ENCODE data around the gene LRRC1.
"Not testable (repeated sequence)": the region's sequence is repeated elsewhere in the genome, so short reads cannot be mapped to it uniquely, and the experiment has no call there.

Gene LRRC1

GRCh38 chr6:53793318-53794136 is 1.3 kb upstream of the LRRC1 start:
- peak; percentile 23 for DNase-seq

- peak; percentile 53 for DNase-seq
Measured at GRCh38 chr6:53794137-53794719, 577 bp upstream of the LRRC1 start.

GRCh38 chr6:53795340-53795701 is 516 bp downstream of the LRRC1 start:
- DNase-seq, result no peak

GRCh38 chr6:53795702-53796450 is 1.1 kb downstream of the LRRC1 start:
- DNase-seq, result no peak

GRCh38 chr6:53796451-53796780 is 1.6 kb downstream of the LRRC1 start:
- no peak for DNase-seq

GRCh38 chr6:53796791-53797190 is 2.0 kb downstream of the LRRC1 start:
- DNase-seq, result no peak

- DNase-seq, result no peak
Measured at GRCh38 chr6:53797304-53797703, 2.5 kb downstream of the LRRC1 start.

- no peak for DNase-seq
Measured at GRCh38 chr6:53799340-53799739, 4.5 kb downstream of the LRRC1 start.

GRCh38 chr6:53801022-53801421 is 6.2 kb downstream of the LRRC1 start:
- DNase-seq, result no peak

GRCh38 chr6:53802582-53802981 is 7.8 kb downstream of the LRRC1 start:
- DNase-seq, result no peak

- DNase-seq, result no peak
Measured at GRCh38 chr6:53803081-53803860, 8.5 kb downstream of the LRRC1 start.

- no peak for DNase-seq
Measured at GRCh38 chr6:53805016-53805415, 10.2 kb downstream of the LRRC1 start.

GRCh38 chr6:53805725-53806124 is 10.9 kb downstream of the LRRC1 start:
- DNase-seq, result no peak

GRCh38 chr6:53807606-53808005 is 12.8 kb downstream of the LRRC1 start:
- not testable (repeated sequence) for DNase-seq

GRCh38 chr6:53808302-53808881 is 13.6 kb downstream of the LRRC1 start:
- DNase-seq, result no peak

- no peak for DNase-seq
Measured at GRCh38 chr6:53809691-53810090, 14.9 kb downstream of the LRRC1 start.

GRCh38 chr6:53811082-53811481 is 16.3 kb downstream of the LRRC1 start:
- no peak for DNase-seq

GRCh38 chr6:53811746-53812145 is 16.9 kb downstream of the LRRC1 start:
- no peak for DNase-seq

- no peak for DNase-seq
Measured at GRCh38 chr6:53813096-53813495, 18.3 kb downstream of the LRRC1 start.

GRCh38 chr6:53813801-53814200 is 19.0 kb downstream of the LRRC1 start:
- no peak for DNase-seq

- no peak for DNase-seq
Measured at GRCh38 chr6:53814353-53814752, 19.5 kb downstream of the LRRC1 start.

GRCh38 chr6:53815381-53816119 is 20.7 kb downstream of the LRRC1 start:
- no peak for DNase-seq

Data from CD4-positive, alpha-beta T cell treated with Interleukin-15 for 1 hour (primary cell).